Kidney (tissue), 14 donors: ENCODE results near the gene NR5A1. TPM values are rescaled to one million over a fixed set of nuclear protein-coding genes. Genes with fewer than 3 reads are reported as not detected.

Experiments used
- DNase-seq, 5 donors: peaks; one replicate each; pipeline ENCODE4 v3.0.0-alpha.2; 2013 to 2020
- FAIRE-seq: peaks from 2 replicates; lab custom pipeline; 2012; peaks lifted over from hg19 to GRCh38; lab: Jason Lieb, UNC
- H3K27ac ChIP-seq, 2 donors: one replicate each; pipeline ENCODE4 v1.7.0; 2013; ENCODE audit warnings: low read depth in 2 of 2, low read length in 2 of 2, inconsistent platforms in 1 of 2
- H3K27me3 ChIP-seq: one replicate; pipeline ENCODE4 v1.7.1; 2013; ENCODE audit warnings: low read length, inconsistent platforms; ENCODE audit not compliant: control insufficient read depth, insufficient read depth
- H3K36me3 ChIP-seq, 3 donors: one replicate each; pipeline versions ENCODE4 v1.7.0 to v1.7.1; 2013; ENCODE audit warnings: low read length in 3 of 3, control low read depth in 1 of 3, inconsistent platforms in 1 of 3; ENCODE audit not compliant: insufficient read depth in 3 of 3, control insufficient read depth in 2 of 3
- H3K4me1 ChIP-seq, 3 donors: one replicate each; pipeline versions ENCODE4 v1.7.0 to v1.7.1; 2013; ENCODE audit warnings: low read length in 3 of 3, inconsistent platforms in 1 of 3, low read depth in 1 of 3; ENCODE audit not compliant: control insufficient read depth in 2 of 3, insufficient read depth in 2 of 3
- H3K4me3 ChIP-seq, 3 donors: one replicate each; pipeline versions ENCODE4 v1.7.0 to v1.8.1; 2013; ENCODE audit warnings: low read length in 3 of 3, control low read depth in 1 of 3, inconsistent platforms in 1 of 3
- H3K9ac ChIP-seq, 3 donors: one replicate each; pipeline versions ENCODE4 v1.7.0 to v1.7.1; 2013; ENCODE audit warnings: low read length in 3 of 3, control low read depth in 1 of 3, inconsistent platforms in 1 of 3
- H3K9me3 ChIP-seq, 3 donors: one replicate each; pipeline versions ENCODE4 v1.7.0 to v1.7.1; 2013; ENCODE audit warnings: low read length in 3 of 3, control low read depth in 1 of 3, inconsistent platforms in 1 of 3; ENCODE audit not compliant: control insufficient read depth in 2 of 3, insufficient read depth in 1 of 3
- intact Hi-C: fragments of 100-400 bp; cut with DNase I; formaldehyde crosslinking; loops from one replicate; pipeline ENCODE4 v1.11.1; 2022
- polyA plus RNA-seq: library from polyadenylated mRNA; stranded (reverse); fragments of 350-450 nt; fragmentation: Illumina TruSeq; extraction: RNeasy Lipid Tissue Mini Kit (QIAGEN cat#74804); gene quantifications from one replicate; pipeline ENCODE4 v1.2.3, GENCODE V29; 2014; ENCODE audit warnings: low read depth, low replicate concordance; ENCODE audit not compliant: insufficient read depth
- total RNA-seq: library from RNA; stranded (reverse); fragmentation: NEBNext Ultra II Directional; extraction: Animal tissue kit (Norgen Biotek cat#: 25700); gene quantifications from one replicate; pipeline ENCODE4 v1.2.1, GENCODE V29; 2021
- TF ChIP-seq, protein P1 (sequence below): IDR thresholded peaks from 3 replicates; pipeline ENCODE4 v1.5.1; 2012; ENCODE audit warnings: mild to moderate bottlenecking, moderate library complexity, borderline replicate concordance; ENCODE audit not compliant: insufficient read depth; ENCODE audit errors: extremely low read depth
- donor health status: control.
- donor health status: control.
- donor health status: control.
- donor health status: control.
- donor health status: control.
- donor health status: DM: yes; HTN: yes; CAD: no.
- donor health status: Normal renal cell carcinoma (clear cell type).

Gene NR5A1
- total and polyA plus RNA-seq, 2 donors from 2014 or later: not detected

DNA sequence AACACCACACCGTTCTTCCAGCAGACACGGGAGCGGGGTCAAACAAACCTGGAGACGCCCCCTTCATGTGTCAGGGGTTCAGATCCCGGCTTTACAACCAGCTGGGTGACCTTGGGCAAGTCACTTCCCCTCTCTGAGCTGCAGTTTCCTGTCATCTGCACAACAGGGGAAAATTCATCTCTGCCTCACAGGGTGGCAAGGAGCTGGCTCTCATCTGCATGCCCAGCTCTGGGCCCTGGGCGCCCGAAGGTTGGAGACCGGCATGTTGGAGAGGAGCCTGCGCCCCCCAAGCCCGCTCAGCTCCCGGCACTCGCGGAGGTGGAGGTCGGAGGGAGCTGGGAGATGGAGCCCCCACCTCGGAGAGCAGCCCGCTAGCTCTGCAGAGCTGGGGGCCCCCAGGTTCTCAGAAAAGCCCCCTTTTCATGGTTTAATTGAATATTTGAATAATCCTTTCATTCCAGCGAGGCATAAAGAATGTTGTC, 20.4 kb downstream of the NR5A1 start:
- Histone ChIP-seq H3K36me3 (no peaks in the 10 kb centered on the region), H3K4me1 (no peaks in the 10 kb centered on the region), H3K27me3 (peaks cover 11% of the 10 kb centered on the region), H3K4me3 (no peak overlapping the region), H3K9ac (no peak overlapping the region), H3K27ac (no peak overlapping the region), H3K9me3 (peaks cover 0 to 4% (median 0%) of the 10 kb centered on the region in 3 donors)
- FAIRE-seq (no peak), DNase-seq (no peak)
- TF ChIP-seq, protein P1, sequence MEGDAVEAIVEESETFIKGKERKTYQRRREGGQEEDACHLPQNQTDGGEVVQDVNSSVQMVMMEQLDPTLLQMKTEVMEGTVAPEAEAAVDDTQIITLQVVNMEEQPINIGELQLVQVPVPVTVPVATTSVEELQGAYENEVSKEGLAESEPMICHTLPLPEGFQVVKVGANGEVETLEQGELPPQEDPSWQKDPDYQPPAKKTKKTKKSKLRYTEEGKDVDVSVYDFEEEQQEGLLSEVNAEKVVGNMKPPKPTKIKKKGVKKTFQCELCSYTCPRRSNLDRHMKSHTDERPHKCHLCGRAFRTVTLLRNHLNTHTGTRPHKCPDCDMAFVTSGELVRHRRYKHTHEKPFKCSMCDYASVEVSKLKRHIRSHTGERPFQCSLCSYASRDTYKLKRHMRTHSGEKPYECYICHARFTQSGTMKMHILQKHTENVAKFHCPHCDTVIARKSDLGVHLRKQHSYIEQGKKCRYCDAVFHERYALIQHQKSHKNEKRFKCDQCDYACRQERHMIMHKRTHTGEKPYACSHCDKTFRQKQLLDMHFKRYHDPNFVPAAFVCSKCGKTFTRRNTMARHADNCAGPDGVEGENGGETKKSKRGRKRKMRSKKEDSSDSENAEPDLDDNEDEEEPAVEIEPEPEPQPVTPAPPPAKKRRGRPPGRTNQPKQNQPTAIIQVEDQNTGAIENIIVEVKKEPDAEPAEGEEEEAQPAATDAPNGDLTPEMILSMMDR: no peak
- intact Hi-C loops: no loop called here

DNA sequence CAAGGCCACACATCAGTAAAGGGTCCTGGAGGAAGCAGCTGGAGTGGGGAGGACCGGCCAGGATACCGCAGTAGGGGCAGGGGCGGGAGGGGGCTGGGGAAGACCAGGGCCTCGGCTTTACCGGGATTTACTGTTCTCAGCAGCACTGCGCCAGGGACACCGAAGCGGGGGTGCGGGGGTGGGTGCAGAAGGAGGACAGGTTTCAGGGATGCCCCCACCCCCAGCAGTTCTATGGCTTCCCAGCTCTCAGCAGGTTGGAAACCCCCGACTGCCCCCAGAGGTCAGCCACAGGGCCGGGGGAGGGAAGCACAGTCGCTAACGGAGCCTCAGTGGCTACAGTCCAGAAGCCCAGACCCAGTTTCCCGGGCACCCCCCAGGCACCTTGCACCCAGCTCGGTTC, 21.3 kb downstream of the NR5A1 start:
- H3K9me3 ChIP-seq: peaks cover 0 to 4% (median 0%) of the 10 kb centered on the region in 3 donors
- no peak for FAIRE-seq
- H3K4me3 ChIP-seq: no peak overlapping the region
- H3K36me3 ChIP-seq: no peaks in the 10 kb centered on the region
- no peak overlapping the region for H3K9ac ChIP-seq
- DNase-seq: no peak
- H3K27ac ChIP-seq: no peak overlapping the region
- TF ChIP-seq, protein P1: no peak
- intact Hi-C loops: no loop called here
- H3K27me3 ChIP-seq: peaks cover 11% of the 10 kb centered on the region
- no peaks in the 10 kb centered on the region for H3K4me1 ChIP-seq

DNA sequence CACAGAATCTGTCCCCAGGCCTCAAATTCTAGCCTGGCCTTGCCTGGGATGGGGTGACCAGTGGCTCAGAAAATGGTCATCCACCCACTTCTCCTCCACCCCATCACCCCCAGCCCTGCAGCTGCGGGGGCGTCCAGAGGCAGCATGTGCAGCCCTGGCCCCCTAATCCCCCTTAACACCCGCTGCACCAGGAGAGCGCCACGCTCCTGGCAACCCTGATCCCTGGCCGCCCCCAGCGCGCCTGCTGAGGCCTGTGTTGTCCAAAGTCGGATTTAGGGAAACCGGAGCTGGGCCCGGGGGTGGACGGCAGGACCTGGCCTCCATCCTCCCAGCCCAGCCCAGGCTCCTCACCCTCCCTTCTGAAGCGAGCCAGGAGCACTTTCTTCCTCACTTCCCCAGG, 22.0 kb downstream of the NR5A1 start:
- Histone ChIP-seq H3K9ac (no peak overlapping the region), H3K36me3 (no peaks in the 10 kb centered on the region), H3K27ac (no peak overlapping the region), H3K9me3 (peaks cover 0 to 4% (median 0%) of the 10 kb centered on the region in 3 donors), H3K27me3 (peaks cover 12% of the 10 kb centered on the region), H3K4me1 (no peaks in the 10 kb centered on the region), H3K4me3 (no peak overlapping the region)
- TF ChIP-seq, protein P1: no peak
- no peak for FAIRE-seq
- intact Hi-C loops: no loop called here
- DNase-seq: no peak

DNA sequence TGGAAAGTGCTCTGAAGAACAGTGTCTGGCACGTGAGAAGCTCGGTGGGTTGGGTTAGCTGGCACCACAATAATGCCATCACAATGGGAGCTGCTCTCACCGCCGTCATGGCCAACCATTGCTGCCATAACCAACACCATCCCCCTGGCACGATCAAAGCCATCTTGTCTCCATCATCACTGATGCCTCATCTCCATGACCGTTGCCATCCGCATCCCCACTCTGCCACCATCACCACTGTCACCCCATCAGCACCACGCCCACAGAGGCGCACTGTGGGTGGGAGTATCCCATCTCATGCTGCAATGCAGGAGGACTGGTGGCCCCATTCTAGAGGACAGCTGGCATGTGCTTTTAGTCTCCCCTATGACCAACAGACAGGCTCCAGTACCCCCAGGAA, 23.7 kb downstream of the NR5A1 start:
- Histone ChIP-seq H3K27ac (no peak overlapping the region), H3K9ac (no peak overlapping the region), H3K36me3 (no peaks in the 10 kb centered on the region), H3K9me3 (peaks cover 0 to 4% (median 0%) of the 10 kb centered on the region in 3 donors), H3K4me1 (no peaks in the 10 kb centered on the region), H3K27me3 (peaks cover 18% of the 10 kb centered on the region), H3K4me3 (no peak overlapping the region)
- no peak for FAIRE-seq
- intact Hi-C loops: no loop called here
- TF ChIP-seq, protein P1: no peak
- peak in 1 of 5 donors; percentile 22 for DNase-seq
